Ovary (tissue), 9 donors: ENCODE results near the gene SRGAP3. TPM values are rescaled to one million over a fixed set of nuclear protein-coding genes. Genes with fewer than 3 reads are reported as not detected.

Experiments
- DNase-seq, 5 donors: peaks; one replicate each; pipeline ENCODE4 v3.0.0-alpha.2; 2019 to 2020
- H3K27ac ChIP-seq, 2 donors: fragments of 200-600 bp; one replicate each; pipeline versions ENCODE4 v1.5.1 to v1.8.0; 2019 to 2022
- H3K27me3 ChIP-seq: fragments of 200-600 bp; one replicate; pipeline ENCODE4 v1.8.0; 2022
- H3K36me3 ChIP-seq: fragments of 200-600 bp; sonication (generic); one replicate; pipeline ENCODE4 v1.5.1; 2019
- H3K4me1 ChIP-seq: one replicate; pipeline ENCODE4 v1.8.1; 2013; ENCODE audit warnings: mild to moderate bottlenecking, moderate library complexity; ENCODE audit not compliant: insufficient read depth
- H3K4me3 ChIP-seq: fragments of 200-600 bp; sonication (generic); one replicate; pipeline ENCODE4 v1.5.1; 2017
- H3K9me3 ChIP-seq, 2 donors: fragments of 200-600 bp in 1 of 2; sonication (generic) in 1 of 2; one replicate each; pipeline versions ENCODE4 v1.5.1 to v1.8.1; 2013 to 2019; ENCODE audit warnings: mild to moderate bottlenecking in 1 of 2, moderate library complexity in 1 of 2
- EP300 ChIP-seq: sonication (generic); formaldehyde crosslinking; IDR thresholded peaks from one replicate; pipeline ENCODE4 v1.6.1; 2017; ENCODE audit warnings: antibody characterized with exemption
- POLR2A ChIP-seq: fragments of 450-650 bp; IDR thresholded peaks from one replicate; pipeline ENCODE4 v1.6.1; 2017; ENCODE audit warnings: antibody characterized with exemption, mild to moderate bottlenecking, moderate library complexity
- WGBS, 3 donors: extraction: QIAGEN DNeasy Blood & Tissue Kit in 1 of 3; methylation state at CpG; one replicate each; pipeline versions ENCODE4 v1.1.5 to v1.1.7; 2013 to 2017; 5-methylcytosine and 5-hydroxymethylcytosine counted together
- intact Hi-C, 4 donors: fragments of 100-400 bp; cut with DNase I; formaldehyde crosslinking; loops; one replicate each; pipeline versions ENCODE4 v1.11.0 to v1.15.1; 2022 to 2023
- polyA plus RNA-seq, 2 donors: library from polyadenylated mRNA; stranded (reverse); fragments of 200-250 nt in 1 of 2; fragments of 350-450 nt in 1 of 2; fragmentation: Illumina TruSeq in 1 of 2; extraction: RNeasy Lipid Tissue Mini Kit (QIAGEN cat#74804) in 1 of 2; gene quantifications; one replicate each; pipeline ENCODE4 v1.2.3, GENCODE V29; 2013 to 2014
- total RNA-seq, 7 donors: library from RNA; depleted of rRNA in 2 of 7; stranded (reverse); fragments of >200 nt in 2 of 7; fragmentation: NEBNext Ultra II Directional in 3 of 7; extraction: Animal tissue kit (Norgen Biotek cat#: 25700) in 3 of 7; gene quantifications; one replicate each; pipeline versions ENCODE4 v1.1.0 to v1.2.4, GENCODE V29; 2016 to 2023
- TF ChIP-seq, protein P1 (sequence below), 3 donors: fragments of 450-650 bp in 2 of 3; fragments of 200-600 bp in 1 of 3; IDR thresholded peaks; one replicate each; pipeline versions ENCODE4 v1.5.1 to v1.8.0; 2016 to 2022; ENCODE audit warnings: antibody characterized with exemption in 3 of 3, mild to moderate bottlenecking in 1 of 3
- donor health status: DM: no; HTN: no; CAD: no; lungs with moderate emphysema.
- donor health status: DM: no; HTN: no; CAD: no.
- donor health status: Bipolar disorder and iron deficiency.
- donor health status: DM: yes; HTN: yes; CAD: no.
- donor health status: DM: no; HTN: no; CAD: no.
- donor health status: DM: yes; HTN: yes; CAD: no.

SRGAP3 gene
- total and polyA plus RNA-seq, 9 donors: 2.1 to 36.8 (median 13.1) TPM

DNA sequence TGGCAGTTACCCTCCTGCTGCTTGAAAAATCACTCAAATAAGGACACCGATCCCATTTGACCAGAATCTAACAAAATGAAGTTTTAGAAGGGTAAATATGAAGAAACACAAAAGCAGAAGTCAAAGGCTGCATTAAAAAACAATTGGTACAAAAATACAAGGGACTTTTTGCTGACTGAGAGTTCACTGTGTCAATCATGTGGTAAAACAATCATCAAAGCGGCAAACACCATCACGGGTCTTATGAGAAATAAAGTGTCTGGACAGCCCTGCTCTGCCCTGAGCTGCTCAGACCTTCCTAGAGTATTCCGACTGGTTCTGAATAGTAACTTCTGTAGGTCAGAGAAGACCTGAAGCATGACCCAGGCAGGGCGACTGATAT, 148.9 kb downstream of the SRGAP3 start:
- TF ChIP-seq, protein P1, sequence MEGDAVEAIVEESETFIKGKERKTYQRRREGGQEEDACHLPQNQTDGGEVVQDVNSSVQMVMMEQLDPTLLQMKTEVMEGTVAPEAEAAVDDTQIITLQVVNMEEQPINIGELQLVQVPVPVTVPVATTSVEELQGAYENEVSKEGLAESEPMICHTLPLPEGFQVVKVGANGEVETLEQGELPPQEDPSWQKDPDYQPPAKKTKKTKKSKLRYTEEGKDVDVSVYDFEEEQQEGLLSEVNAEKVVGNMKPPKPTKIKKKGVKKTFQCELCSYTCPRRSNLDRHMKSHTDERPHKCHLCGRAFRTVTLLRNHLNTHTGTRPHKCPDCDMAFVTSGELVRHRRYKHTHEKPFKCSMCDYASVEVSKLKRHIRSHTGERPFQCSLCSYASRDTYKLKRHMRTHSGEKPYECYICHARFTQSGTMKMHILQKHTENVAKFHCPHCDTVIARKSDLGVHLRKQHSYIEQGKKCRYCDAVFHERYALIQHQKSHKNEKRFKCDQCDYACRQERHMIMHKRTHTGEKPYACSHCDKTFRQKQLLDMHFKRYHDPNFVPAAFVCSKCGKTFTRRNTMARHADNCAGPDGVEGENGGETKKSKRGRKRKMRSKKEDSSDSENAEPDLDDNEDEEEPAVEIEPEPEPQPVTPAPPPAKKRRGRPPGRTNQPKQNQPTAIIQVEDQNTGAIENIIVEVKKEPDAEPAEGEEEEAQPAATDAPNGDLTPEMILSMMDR (IDR thresholded peaks at IDR 0.05): no peak
- TF ChIP-seq EP300: no peak
- no peak for TF ChIP-seq POLR2A
- 92 to 97% (median 95%) methylated on average over 5 of the region's 5 CpGs for WGBS, 3 donors
- intact Hi-C loops: no loop called here
- Histone ChIP-seq H3K4me3 (no peak overlapping the region), H3K36me3 (no peaks in the 10 kb centered on the region), H3K27ac (no peak overlapping the region), H3K9me3 (no peaks in the 10 kb centered on the region), H3K27me3 (no peaks in the 10 kb centered on the region), H3K4me1 (peaks cover 1% of the 10 kb centered on the region)
- no peak for DNase-seq

DNA sequence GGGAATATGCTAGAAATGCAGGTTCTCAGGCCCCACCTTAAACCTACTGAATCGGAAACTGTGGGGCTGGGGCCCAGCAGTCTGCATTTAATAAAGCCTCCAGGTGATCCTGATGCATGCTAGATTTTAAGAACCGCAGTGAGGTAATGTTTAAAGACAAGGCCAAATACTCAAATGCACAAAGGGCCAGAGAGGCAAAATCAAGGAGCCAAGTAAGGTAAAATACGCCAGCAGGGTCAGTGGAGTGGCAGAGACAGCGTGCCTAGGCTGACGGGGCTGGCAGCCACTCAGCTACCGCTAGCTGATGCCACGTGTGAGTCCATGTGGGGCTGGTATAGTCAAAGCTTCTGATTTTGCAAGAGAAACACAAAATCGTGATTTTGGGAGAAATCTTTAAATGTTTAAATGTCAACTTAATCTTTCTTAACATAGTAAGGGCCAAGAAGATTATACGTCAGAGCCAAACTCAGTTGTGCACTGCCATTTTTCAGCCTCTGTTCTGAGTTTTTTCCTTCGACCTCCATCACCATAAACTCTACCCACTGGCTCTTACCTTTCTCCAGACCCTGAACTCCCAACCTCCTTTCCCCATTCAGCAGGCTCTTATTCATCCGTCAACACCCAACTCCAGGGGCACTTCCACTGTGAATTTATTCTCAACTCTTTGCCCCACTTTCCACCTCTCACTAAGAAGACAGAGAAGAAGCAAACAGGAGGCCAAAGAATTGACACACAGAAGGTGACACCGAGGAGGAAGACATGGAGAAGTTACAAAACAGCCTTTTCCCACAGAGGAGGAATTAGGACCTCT, 149.5 kb downstream of the SRGAP3 start:
- DNase-seq: no peak
- peaks cover 1% of the 10 kb centered on the region for H3K4me1 ChIP-seq
- no peaks in the 10 kb centered on the region for H3K9me3 ChIP-seq
- TF ChIP-seq, protein P1 (IDR thresholded peaks at IDR 0.05): no peak
- no peak for TF ChIP-seq EP300
- TF ChIP-seq POLR2A: no peak
- no peaks in the 10 kb centered on the region for H3K36me3 ChIP-seq
- WGBS, 3 donors: 91 to 93% (median 91%) methylated on average over 12 of the region's 12 CpGs
- H3K27me3 ChIP-seq: no peaks in the 10 kb centered on the region
- no peak overlapping the region for H3K4me3 ChIP-seq
- intact Hi-C loops: no loop called here
- no peak overlapping the region for H3K27ac ChIP-seq

DNA sequence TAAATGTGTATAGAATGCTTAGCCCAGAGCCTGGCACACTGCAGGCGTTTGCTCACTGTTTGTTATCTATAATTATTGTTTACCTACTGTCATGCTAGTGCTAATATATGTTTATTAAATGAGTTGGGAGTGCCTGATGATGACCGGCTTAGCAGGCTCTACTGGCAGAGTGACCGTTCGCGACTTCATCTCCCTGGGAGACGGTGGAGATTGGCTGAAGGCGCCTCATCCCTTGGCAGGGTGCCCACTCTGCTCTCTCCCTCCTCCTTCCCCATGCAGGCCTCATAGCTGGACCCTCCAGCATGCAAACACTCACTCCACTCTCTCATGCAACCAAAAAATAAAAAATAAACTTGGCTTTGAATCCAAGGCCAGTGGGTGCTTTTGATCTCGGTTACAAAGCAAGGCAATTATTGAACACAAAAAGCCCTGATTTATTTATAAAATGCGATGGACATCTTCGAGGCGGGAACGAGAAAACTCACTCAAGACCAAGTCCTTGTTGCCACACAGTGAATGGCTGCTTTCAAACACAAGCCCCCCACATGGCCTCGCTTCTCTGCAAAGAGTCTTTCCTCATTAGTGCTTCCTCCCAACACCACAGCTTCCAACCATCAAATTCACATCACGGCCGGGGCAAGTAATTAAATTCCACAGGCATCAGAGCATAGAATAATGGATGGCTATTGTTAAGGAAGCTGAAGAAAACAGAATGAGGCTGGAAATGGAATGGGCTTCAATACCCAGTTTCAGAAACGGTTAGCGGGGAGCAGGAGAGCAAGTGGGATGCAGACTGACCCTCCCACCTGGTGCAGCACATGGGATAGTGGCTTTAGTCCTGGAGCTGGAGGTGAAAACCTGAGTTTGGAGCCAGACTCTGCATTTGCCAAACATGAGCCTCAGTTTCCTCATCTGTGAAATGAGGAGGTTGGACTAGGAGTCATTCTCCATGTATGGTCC, 150.4 kb downstream of the SRGAP3 start:
- no peak overlapping the region for H3K4me3 ChIP-seq
- H3K4me1 ChIP-seq: peaks cover 1% of the 10 kb centered on the region
- H3K9me3 ChIP-seq: no peaks in the 10 kb centered on the region
- no peak overlapping the region for H3K27ac ChIP-seq
- H3K36me3 ChIP-seq: no peaks in the 10 kb centered on the region
- peak; percentile 18 to 57 (median 53) for DNase-seq
- WGBS, 3 donors: 40 to 47% (median 46%) methylated on average over 17 of the region's 17 CpGs
- H3K27me3 ChIP-seq: no peaks in the 10 kb centered on the region
- TF ChIP-seq, protein P1 (IDR thresholded peaks at IDR 0.05): no peak
- TF ChIP-seq POLR2A: no peak
- TF ChIP-seq EP300: no peak
- intact Hi-C loops: no loop called here

DNA sequence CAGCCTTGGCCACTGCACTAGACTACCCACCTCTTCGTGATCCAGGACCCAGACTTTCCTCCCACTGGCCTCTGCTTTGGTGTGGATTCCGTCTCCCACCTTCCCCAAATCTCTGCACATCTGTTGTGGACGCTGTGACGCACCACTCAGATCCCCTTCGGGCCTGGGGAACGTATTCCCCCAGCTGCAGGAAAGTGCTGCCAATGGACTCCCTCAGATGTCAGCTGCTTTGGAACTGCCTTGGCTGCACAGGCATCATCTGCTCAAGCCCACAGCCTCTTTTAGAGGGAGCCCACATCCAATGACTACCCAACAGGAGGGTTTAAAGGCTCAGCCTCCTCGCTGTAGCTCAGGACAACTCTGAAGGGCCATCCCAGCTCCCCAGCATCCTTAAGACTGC, 152.0 kb downstream of the SRGAP3 start:
- 89 to 92% (median 90%) methylated on average over 7 of the region's 7 CpGs for whole genome bisulfite sequencing, 3 donors
- TF ChIP-seq EP300 (no peak), POLR2A (no peak)
- TF ChIP-seq, protein P1 (IDR thresholded peaks at IDR 0.05): no peak
- no peak overlapping the region for H3K27ac ChIP-seq
- H3K4me1 ChIP-seq: peaks cover 1% of the 10 kb centered on the region
- H3K9me3 ChIP-seq: no peaks in the 10 kb centered on the region
- no peaks in the 10 kb centered on the region for H3K27me3 ChIP-seq
- no peaks in the 10 kb centered on the region for H3K36me3 ChIP-seq
- intact Hi-C loops: no loop called here
- no peak for DNase-seq
- no peak overlapping the region for H3K4me3 ChIP-seq
